HG03064 (cell line): ENCODE data around the gene AJUBA.
"Not testable (repeated sequence)": the region's sequence is repeated elsewhere in the genome, so short reads cannot be mapped to it uniquely, and the experiment has no call there.

ENCODE experiments used
- ATAC-seq: cut with Tn5 transposase; IDR thresholded peaks from one replicate; pipeline ENCODE4 v1.9.1; 2021; ENCODE audit warnings: low read depth; ENCODE audit not compliant: unreplicated experiment

Gene AJUBA

GRCh38 chr14:22981876-22982476, 375 bp downstream of the AJUBA start:
- ATAC-seq: no peak

GRCh38 chr14:22981090-22981875, 1.1 kb downstream of the AJUBA start:
- ATAC-seq: no peak

- ATAC-seq: no peak
These were observed 1.7 kb downstream of the AJUBA start for GRCh38 chr14:22980672-22981089.

- no peak for ATAC-seq
These were observed 2.5 kb downstream of the AJUBA start for GRCh38 chr14:22979748-22980392.

GRCh38 chr14:22978981-22979671, 3.2 kb downstream of the AJUBA start:
- ATAC-seq: no peak

GRCh38 chr14:22978487-22978837, 3.9 kb downstream of the AJUBA start:
- ATAC-seq: no peak

- no peak for ATAC-seq
These were observed 4.5 kb downstream of the AJUBA start for GRCh38 chr14:22977684-22978486.

GRCh38 chr14:22977434-22977683, 5.0 kb downstream of the AJUBA start:
- no peak for ATAC-seq

- no peak for ATAC-seq
These were observed 5.5 kb downstream of the AJUBA start for GRCh38 chr14:22976620-22977433.

GRCh38 chr14:22974530-22975313, 7.6 kb downstream of the AJUBA start:
- no peak for ATAC-seq

- ATAC-seq: no peak
These were observed 8.9 kb downstream of the AJUBA start for GRCh38 chr14:22973217-22974032.

GRCh38 chr14:22972313-22972930, 9.9 kb downstream of the AJUBA start:
- ATAC-seq: no peak

- ATAC-seq: no peak
These were observed 11.2 kb downstream of the AJUBA start for GRCh38 chr14:22971152-22971551.

- no peak for ATAC-seq
These were observed 15.5 kb downstream of the AJUBA start for GRCh38 chr14:22966783-22967269.

GRCh38 chr14:22965916-22966782, 16.2 kb downstream of the AJUBA start:
- not testable (repeated sequence) for ATAC-seq

GRCh38 chr14:22962061-22962676, 20.2 kb downstream of the AJUBA start:
- no peak for ATAC-seq
